Pericardium fibroblast (primary cell): Measurements from ENCODE around the gene WWTR1. TPM values are rescaled to one million over a fixed set of nuclear protein-coding genes. Genes with fewer than 3 reads are reported as not detected.

Experiments
- total RNA-seq: library from RNA; depleted of rRNA; stranded (reverse); fragments of >200 nt; gene quantifications from 2 replicates; pipeline ENCODE4 v1.2.3, GENCODE V29; 2015

The WWTR1 gene
- 34.7 and 55.1 TPM in 2 replicates for total RNA-seq

GRCh38 chr3:149657926-149658743 lies at the start of gene WWTR1:
TSS of gene WWTR1 (minus strand) at chr3:149658025. CDS start at chr3:149657306, 719 bp downstream.

DNA sequence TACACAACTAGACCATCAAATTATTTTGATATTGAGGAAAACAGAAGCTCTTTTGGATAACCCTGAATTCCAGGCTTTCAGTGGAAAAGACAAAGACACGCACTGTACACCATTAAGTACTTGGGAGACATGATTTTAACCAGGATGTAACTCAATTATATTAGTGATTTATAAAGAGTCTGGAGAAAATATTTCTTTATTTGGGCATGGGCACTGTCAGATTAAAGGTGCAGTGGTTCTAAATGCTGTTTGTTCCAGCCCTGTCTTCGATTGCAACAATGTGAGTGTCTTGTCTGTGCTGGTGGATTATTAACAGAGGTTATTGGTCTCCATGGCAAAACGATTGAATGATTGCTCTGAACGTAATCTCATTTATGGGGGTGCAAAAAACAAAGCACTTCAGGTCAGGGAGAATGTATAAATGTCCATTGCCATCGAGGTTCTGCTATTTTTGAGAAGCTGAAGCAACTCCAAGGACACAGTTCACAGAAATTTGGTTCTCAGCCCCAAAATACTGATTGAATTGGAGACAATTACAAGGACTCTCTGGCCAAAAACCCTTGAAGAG lies 183.5 kb downstream of the WWTR1 start, which contains the start of gene TM4SF4:
Gene TM4SF4 (plus strand): TSS at position 448 of the 568 bp plus-strand sequence. CDS start 181 bp downstream, outside the sequence.

Other genes starting within 250 kb of the WWTR1 start
- not detected in 2 replicates for gene TM4SF4, start 183.3 kb downstream of the WWTR1 start, total RNA-seq
- 13.0 and 20.1 TPM in 2 replicates for gene COMMD2, start 94.5 kb upstream of the WWTR1 start, total RNA-seq
- gene ANKUB1, start 134.5 kb upstream of the WWTR1 start, total RNA-seq: not detected in 2 replicates
- 40.9 and 52.3 TPM in 2 replicates for gene RNF13, start 155.2 kb upstream of the WWTR1 start, total RNA-seq